GM21381 (cell line): Measurements from ENCODE around the gene RWDD4.
"Not testable (repeated sequence)": the region's sequence is repeated elsewhere in the genome, so short reads cannot be mapped to it uniquely, and the experiment has no call there.

Source experiments
- ATAC-seq: cut with Tn5 transposase; IDR thresholded peaks from one replicate; pipeline ENCODE4 v1.9.1; 2021; ENCODE audit warnings: mild to moderate bottlenecking, moderate library complexity; ENCODE audit not compliant: unreplicated experiment

RWDD4 gene

DNA sequence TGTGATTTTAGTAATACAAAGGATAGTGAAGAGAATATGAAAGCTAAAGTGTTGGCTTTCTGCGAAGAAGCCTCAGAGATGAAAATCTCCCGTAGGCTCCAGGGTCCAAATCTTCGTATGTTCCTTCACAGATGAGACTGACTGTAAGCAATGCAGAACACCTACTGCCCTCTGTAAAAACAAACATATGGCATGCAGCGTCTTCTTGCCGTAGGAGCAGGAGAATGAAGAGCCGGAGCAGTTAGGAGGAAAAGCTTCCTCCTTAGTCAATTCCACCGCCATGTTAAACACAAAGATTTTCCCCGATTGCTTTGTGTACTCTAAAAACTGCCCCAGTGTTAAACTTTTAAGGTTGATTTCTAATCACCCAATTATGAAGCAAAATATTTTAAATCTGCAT lies 22.5 kb downstream of the RWDD4 start:
- ATAC-seq: no peak

GRCh38 chr4:183635741-183636140 lies 23.2 kb downstream of the RWDD4 start:
- ATAC-seq: no peak

DNA sequence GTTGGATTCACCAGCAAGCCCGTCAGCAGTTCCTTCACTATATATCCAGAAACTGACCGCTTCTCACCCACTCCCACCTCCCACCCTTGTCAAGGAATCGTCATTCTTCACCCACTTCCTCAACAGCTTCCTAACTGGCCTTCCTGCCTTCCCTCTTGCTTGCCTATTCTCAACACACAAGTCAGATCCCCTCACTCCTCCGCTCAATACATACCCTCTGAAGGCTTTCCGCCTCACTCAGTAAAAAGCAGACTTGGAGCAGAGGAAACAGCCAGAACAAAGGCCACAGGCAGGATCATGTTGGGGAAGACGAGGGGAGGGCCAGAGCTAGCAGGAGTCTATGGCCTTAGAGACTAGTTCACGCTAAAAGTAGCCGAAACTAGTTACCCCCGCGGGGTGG lies 23.7 kb downstream of the RWDD4 start:
- no peak for ATAC-seq

- ATAC-seq: no peak
These were observed 25.2 kb downstream of the RWDD4 start for GRCh38 chr4:183633476-183634400.

- no peak for ATAC-seq
These were observed 26.3 kb downstream of the RWDD4 start for GRCh38 chr4:183632689-183633088.

DNA sequence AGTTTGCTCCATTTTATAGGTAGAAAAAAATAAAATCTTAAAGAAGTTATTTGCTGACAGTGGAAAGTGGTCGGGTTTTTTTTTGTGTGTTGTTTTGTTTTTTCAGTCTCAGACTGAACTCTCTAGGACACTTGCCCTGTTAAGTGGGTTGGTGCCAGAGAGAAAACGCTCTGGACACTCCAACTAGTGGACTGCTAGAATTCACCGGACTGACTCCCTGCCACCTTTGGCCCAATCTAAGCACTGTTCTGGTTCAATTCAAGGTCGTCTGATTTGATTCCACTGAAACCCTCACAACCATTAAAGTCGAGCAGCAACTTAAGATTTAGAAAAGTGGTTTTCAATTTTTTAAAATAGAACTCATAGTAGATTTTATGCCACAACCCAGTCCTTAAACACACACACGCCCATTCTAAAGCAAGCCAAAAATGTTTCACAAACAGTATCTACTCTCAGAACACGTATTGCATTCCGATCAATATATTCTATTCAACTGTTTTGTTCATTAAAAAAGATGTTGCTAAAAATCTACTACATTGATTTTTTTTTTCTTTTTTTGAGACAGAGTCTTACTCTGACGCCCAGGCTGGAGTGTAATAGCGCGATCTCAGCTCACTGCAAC lies 27.3 kb downstream of the RWDD4 start:
- no peak for ATAC-seq

- ATAC-seq: no peak
These were observed 30.9 kb downstream of the RWDD4 start for GRCh38 chr4:183627979-183628588.

- ATAC-seq: not testable (repeated sequence)
These were observed 31.7 kb downstream of the RWDD4 start for GRCh38 chr4:183627286-183627685.

- no peak for ATAC-seq
These were observed 32.8 kb downstream of the RWDD4 start for GRCh38 chr4:183626168-183626567.

GRCh38 chr4:183624548-183624947 lies 34.4 kb downstream of the RWDD4 start:
- no peak for ATAC-seq

GRCh38 chr4:183621875-183622274 lies 37.1 kb downstream of the RWDD4 start:
- no peak for ATAC-seq

GRCh38 chr4:183620421-183620820 lies 38.6 kb downstream of the RWDD4 start:
- ATAC-seq: no peak

- ATAC-seq: no peak
These were observed 40.3 kb downstream of the RWDD4 start for GRCh38 chr4:183618681-183619080.

DNA sequence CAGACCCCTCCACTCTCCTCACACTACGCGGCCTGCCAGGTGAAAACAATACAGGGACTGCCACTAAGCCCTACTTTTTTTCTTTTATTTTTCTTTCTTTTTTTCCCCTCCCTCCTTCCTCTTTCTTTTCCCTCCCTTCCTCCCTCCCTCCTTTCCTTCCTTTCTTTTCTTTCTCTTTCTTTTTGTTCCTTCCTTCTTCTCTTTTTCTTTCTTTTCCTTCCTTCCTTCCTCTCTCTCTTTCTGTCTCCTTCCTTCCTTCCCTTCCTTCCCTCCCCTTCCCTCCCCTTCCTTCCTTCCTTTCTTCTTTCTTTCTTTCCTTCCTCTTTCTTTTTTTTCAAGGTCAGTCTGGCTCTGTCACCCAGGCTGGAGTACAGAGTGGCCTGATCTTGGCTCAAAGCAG lies 41.9 kb downstream of the RWDD4 start:
- no peak for ATAC-seq

DNA sequence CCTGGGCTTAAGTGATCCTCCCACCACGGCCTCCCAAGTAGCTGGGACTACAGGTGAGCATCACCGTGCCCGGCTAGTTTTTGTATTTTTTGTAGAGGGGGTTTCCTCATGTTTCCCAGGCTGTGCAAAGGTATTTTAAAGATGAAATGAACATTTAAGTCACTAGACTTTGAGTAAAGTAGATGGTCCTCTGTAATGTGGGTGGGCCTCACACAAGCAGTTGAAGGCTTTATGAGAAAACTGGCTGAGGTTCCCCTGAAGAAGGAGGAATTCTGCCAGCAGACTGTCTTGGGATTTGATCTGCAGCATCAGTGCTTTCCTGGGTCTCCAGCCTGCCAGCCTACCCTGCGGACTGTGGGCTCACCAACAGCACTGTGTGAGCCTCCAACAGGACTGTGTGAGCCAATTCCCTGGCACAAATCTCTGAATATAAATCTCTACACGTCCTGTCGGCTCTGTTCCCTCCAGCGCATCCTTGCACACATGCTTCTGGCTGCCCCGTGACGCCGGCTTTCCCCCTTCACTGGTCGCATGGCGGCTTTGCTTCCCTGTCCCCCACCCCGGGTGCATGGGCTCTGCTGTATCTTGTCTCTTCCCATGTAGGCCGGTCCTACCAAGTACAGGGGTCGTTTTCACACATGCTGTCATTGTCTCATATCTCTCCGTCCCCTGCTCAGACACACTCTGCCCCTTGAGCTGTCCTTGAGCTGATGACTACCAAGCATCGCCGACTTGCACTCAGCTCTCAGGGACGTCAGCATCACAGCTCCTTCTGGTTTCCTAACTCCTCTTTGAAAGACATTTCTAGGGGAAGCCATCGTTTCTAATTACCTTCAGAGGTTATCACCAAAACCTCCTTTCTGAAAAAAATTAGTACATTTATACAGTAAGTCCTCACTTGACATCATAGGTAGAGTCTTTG lies 46.4 kb downstream of the RWDD4 start:
- no peak for ATAC-seq

DNA sequence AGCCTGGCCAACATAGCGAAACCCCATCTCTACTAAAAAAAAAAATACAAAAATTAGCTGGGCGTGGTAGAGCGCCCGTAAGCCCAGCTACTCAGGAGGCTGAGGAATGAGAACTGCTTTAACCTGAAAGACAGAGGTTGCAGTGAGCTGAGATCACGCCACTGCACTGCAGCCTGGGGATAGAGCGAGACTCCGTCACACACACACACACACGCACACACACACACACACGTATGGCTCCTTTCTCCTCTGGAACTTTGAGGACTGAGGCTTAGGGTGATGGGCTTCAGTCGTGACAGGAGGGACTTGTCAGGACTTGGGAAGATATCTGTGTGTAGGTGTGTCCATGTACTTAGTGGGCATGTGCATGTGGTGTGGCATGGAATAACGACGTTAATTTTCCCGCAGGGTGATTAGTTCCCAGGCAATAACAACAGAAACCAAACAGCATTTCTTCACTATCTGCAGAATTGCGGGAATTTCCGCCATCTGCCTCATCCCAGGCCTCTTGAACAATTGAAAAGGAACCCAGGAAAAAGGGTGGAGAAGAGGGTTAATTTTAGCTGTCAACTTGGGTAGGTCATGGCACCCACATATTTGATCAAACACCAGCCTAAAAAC lies 47.7 kb downstream of the RWDD4 start:
- no peak for ATAC-seq

GRCh38 chr4:183610613-183611012 lies 48.4 kb downstream of the RWDD4 start:
- no peak for ATAC-seq

- ATAC-seq: no peak
These were observed 49.0 kb downstream of the RWDD4 start for GRCh38 chr4:183610033-183610432.

- no peak for ATAC-seq
These were observed 49.8 kb downstream of the RWDD4 start for GRCh38 chr4:183609151-183609550.

- ATAC-seq: no peak
These were observed 51.1 kb downstream of the RWDD4 start for GRCh38 chr4:183607894-183608293.
